DND-41 (cell line): ENCODE measurements around the gene LHPP.

Experiments used
- EZH2 ChIP-seq: IDR thresholded peaks from 3 replicates; pipeline ENCODE4 v1.6.1; 2012; ENCODE audit warnings: borderline replicate concordance, low read depth, mild to moderate bottlenecking, moderate library complexity, low read length, inconsistent platforms; ENCODE audit not compliant: severe bottlenecking
- TF ChIP-seq, protein P1 (sequence below): IDR thresholded peaks from 2 replicates; pipeline ENCODE4 v1.5.1; 2012; ENCODE audit warnings: borderline replicate concordance, low read length, moderate library complexity, mild to moderate bottlenecking; ENCODE audit not compliant: poor library complexity, severe bottlenecking; ENCODE audit errors: extremely low read depth

DNA sequence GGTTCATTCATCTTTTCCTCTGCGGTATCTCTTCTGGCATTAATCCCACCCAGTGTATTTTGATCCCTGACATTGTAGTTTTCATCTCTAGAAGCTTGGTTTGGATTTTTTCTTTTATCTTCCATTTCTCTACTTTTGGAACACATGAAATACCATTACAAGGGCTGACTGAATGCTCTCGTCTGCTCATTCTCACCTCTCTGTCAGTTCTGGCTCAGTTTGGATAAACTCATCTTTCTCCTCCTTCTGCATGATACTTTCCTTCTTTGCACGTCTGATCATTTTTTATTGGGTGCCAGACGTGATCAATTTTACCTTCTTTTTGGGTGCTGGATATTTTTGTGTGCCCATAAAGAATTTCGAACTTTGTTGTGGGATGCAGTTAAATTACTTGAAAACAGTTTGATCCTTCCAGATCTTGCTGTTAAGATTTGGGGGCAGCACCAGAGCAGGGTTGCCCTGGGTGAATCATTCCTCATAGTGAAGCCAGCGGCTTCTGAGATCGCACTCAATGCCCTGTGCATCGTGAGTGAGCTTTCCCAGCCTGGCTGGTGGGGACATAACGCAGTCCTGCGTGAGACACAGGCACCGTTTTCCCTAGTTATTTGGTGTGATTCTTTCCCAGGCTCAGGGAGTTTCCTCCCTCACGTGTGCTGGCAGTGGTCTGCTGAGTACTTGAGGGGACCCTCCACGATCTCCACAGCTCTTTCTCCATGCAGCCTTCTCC, 53.8 kb downstream of the LHPP start:
- TF ChIP-seq, protein P1, sequence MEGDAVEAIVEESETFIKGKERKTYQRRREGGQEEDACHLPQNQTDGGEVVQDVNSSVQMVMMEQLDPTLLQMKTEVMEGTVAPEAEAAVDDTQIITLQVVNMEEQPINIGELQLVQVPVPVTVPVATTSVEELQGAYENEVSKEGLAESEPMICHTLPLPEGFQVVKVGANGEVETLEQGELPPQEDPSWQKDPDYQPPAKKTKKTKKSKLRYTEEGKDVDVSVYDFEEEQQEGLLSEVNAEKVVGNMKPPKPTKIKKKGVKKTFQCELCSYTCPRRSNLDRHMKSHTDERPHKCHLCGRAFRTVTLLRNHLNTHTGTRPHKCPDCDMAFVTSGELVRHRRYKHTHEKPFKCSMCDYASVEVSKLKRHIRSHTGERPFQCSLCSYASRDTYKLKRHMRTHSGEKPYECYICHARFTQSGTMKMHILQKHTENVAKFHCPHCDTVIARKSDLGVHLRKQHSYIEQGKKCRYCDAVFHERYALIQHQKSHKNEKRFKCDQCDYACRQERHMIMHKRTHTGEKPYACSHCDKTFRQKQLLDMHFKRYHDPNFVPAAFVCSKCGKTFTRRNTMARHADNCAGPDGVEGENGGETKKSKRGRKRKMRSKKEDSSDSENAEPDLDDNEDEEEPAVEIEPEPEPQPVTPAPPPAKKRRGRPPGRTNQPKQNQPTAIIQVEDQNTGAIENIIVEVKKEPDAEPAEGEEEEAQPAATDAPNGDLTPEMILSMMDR, result no peak
- no peak for TF ChIP-seq EZH2
